Testis (tissue), 3 donors: ENCODE results near the gene BPIFB4. TPM values are rescaled to one million over a fixed set of nuclear protein-coding genes. Genes with fewer than 3 reads are reported as not detected.

Source experiments
- DNase-seq: peaks from one replicate; pipeline ENCODE4 v3.0.0-alpha.2; 2019
- H3K27ac ChIP-seq, 2 donors: fragments of 200-600 bp; sonication (generic); one replicate each; pipeline ENCODE4 v1.5.1; 2019
- H3K27me3 ChIP-seq: fragments of 200-600 bp; sonication (generic); one replicate; pipeline ENCODE4 v1.5.1; 2019
- H3K36me3 ChIP-seq: fragments of 200-600 bp; sonication (generic); one replicate; pipeline ENCODE4 v1.5.1; 2017; ENCODE audit warnings: low read depth; ENCODE audit errors: missing control alignments
- H3K4me1 ChIP-seq: fragments of 200-600 bp; sonication (generic); one replicate; pipeline ENCODE4 v1.5.1; 2019
- H3K4me3 ChIP-seq, 2 donors: fragments of 200-600 bp; sonication (generic); one replicate each; pipeline ENCODE4 v1.5.1; 2017 to 2019
- H3K9me3 ChIP-seq: fragments of 200-600 bp; sonication (generic); one replicate; pipeline ENCODE4 v1.5.1; 2017
- CTCF ChIP-seq, 3 experiments: fragments of 450-650 bp in 2 of 3; fragments of 200-600 bp in 1 of 3; sonication (generic) in 1 of 3; IDR thresholded peaks; one replicate each; pipeline ENCODE4 v1.5.1; 2016 to 2019; ENCODE audit warnings: antibody characterized with exemption in 3 of 3, mild to moderate bottlenecking in 2 of 3, moderate library complexity in 1 of 3
- POLR2A ChIP-seq: fragments of 450-650 bp; IDR thresholded peaks from one replicate; pipeline ENCODE4 v1.6.1; 2017; ENCODE audit warnings: antibody characterized with exemption, mild to moderate bottlenecking, moderate library complexity
- WGBS, 2 donors: methylation state at CpG; one replicate each; pipeline ENCODE4 v1.1.5; 2018; 5-methylcytosine and 5-hydroxymethylcytosine counted together
- intact Hi-C: fragments of 100-400 bp; cut with DNase I; formaldehyde crosslinking; loops from one replicate; pipeline ENCODE4 v1.15.1; 2023; ENCODE audit warnings: low total_unique reads
- polyA plus RNA-seq: library from polyadenylated mRNA; stranded (reverse); fragments of 350-450 nt; fragmentation: Illumina TruSeq; extraction: RNeasy Lipid Tissue Mini Kit (QIAGEN cat#74804); gene quantifications from one replicate; pipeline ENCODE4 v1.2.3, GENCODE V29; 2014; ENCODE audit warnings: low read depth, low replicate concordance; ENCODE audit not compliant: insufficient read depth
- total RNA-seq, 2 donors: library from RNA; depleted of rRNA; stranded (reverse); fragments of >200 nt; gene quantifications; one replicate each; pipeline ENCODE4 v1.2.3, GENCODE V29; 2016

Gene BPIFB4
- total and polyA plus RNA-seq, 3 donors from 2014 or later, result 1.1 to 1.7 (median 1.2) TPM

DNA sequence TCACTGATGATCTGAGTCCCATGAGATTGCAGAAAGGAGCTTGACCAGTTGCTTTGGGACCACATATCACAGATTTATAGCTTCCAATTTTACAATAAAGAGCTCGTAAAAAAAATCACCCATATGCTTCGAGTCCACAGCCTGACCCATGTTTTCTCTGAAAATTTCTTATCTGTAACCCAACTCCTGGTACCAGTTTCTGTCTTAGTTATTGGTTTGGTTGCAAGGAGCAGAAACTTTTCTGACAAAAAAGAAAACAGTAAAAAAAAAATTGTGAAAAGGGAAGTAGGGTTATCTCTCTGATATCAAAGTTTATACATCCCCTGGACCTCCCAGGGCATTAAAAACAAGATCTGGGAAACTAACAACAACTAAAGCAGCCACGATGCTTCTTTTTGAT lies 57.8 kb downstream of the BPIFB4 start:
- H3K4me1 ChIP-seq, result no peaks in the 10 kb centered on the region
- H3K9me3 ChIP-seq, result no peaks in the 10 kb centered on the region
- no peak overlapping the region for H3K4me3 ChIP-seq
- H3K27ac ChIP-seq, result no peak overlapping the region
- 84 to 95% methylated on average over 3 of the region's 3 CpGs for WGBS, 2 donors
- intact Hi-C loops, result no loop called here
- no peak for DNase-seq
- no peaks in the 10 kb centered on the region for H3K36me3 ChIP-seq
- H3K27me3 ChIP-seq, result no peaks in the 10 kb centered on the region
- TF ChIP-seq POLR2A, result no peak
- no peak for TF ChIP-seq CTCF (IDR thresholded peaks at IDR 0.05)

- Histone ChIP-seq H3K9me3 (no peaks in the 10 kb centered on the region), H3K27ac (no peak overlapping the region), H3K4me3 (no peak overlapping the region), H3K4me1 (no peaks in the 10 kb centered on the region), H3K27me3 (no peaks in the 10 kb centered on the region), H3K36me3 (no peaks in the 10 kb centered on the region)
- no peak for DNase-seq
- intact Hi-C loops, result no loop called here
- TF ChIP-seq CTCF (IDR thresholded peaks at IDR 0.05) (no peak), POLR2A (no peak)
These were observed 60.0 kb downstream of the BPIFB4 start for GRCh38 chr20:33139467-33139866.

DNA sequence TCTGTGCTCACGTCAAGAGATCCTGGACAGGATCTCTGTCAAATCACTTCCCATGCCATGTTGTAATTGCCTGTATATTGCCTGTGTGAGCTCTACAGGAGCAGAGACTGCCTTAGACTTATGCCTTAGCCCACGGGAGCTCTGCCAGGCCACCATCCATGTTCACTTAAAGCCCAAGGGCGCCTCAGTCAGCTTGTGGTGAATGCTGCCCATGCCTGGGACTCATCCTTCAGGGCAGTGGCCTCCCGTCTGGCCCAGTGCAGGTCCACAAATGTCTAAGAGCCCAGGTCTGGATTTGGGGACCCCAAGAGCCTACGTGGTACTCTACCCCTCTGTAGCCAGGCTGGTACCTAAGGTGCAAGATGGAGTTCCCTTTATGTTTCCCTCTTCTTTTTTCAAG lies 66.1 kb downstream of the BPIFB4 start:
- Histone ChIP-seq H3K27ac (no peak overlapping the region), H3K9me3 (no peaks in the 10 kb centered on the region), H3K4me3 (no peak overlapping the region), H3K27me3 (no peaks in the 10 kb centered on the region), H3K36me3 (no peaks in the 10 kb centered on the region), H3K4me1 (no peaks in the 10 kb centered on the region)
- TF ChIP-seq POLR2A (no peak), CTCF (IDR thresholded peaks at IDR 0.05) (no peak)
- no peak for DNase-seq
- intact Hi-C loops, result no loop called here
- WGBS, 2 donors, result 85 to 88% methylated on average over 4 to 5 of the region's 5 CpGs

DNA sequence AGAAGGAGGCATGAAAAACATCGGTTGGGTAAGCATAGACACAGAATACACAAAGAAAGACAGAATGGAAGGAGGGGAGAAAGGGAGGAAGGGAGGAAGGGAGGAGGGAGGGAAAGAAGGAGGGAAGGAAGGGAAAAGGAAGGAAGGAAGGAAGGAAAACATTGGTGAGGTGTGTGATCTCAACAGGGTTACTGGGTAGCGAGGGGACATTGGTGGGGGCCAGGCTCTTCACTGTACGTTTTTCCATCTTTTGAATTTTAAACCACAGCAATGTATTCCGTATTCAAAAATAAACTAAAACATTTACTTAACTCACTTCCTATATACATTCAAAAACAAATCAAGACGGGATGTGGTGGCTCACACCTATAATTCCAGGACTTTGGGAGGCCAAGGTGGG lies 67.9 kb downstream of the BPIFB4 start:
- H3K4me1 ChIP-seq, result no peaks in the 10 kb centered on the region
- H3K9me3 ChIP-seq, result no peaks in the 10 kb centered on the region
- H3K36me3 ChIP-seq, result no peaks in the 10 kb centered on the region
- H3K27me3 ChIP-seq, result no peaks in the 10 kb centered on the region
- intact Hi-C loops, result no loop called here
- no peak overlapping the region for H3K4me3 ChIP-seq
- no peak overlapping the region for H3K27ac ChIP-seq
- TF ChIP-seq CTCF (IDR thresholded peaks at IDR 0.05) (no peak), POLR2A (no peak)
- DNase-seq, result no peak
- 83% methylated on average over 5 of the region's 5 CpGs for WGBS, 2 donors

DNA sequence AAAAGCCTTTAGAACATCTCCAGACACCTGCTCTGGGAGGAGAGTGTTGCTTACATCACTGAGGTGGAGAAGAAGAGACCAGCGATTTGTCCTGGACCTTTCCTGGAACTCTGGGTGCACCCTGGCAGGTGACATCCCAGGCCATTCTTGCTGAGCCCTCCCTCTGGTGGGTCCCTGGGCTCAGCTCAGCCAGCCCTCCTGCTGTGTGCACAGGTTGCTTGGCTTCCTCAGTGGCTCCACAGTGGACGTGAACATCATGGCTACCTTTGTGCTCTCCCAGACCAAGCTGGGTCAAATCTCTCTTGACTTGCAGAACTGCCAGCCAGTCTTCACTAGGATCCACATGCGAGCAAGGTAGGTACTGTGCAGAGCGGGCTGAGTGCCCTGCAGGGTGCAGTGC lies 68.6 kb downstream of the BPIFB4 start:
- no peak for DNase-seq
- intact Hi-C loops, result no loop called here
- Histone ChIP-seq H3K27me3 (no peaks in the 10 kb centered on the region), H3K9me3 (no peaks in the 10 kb centered on the region), H3K4me3 (no peak overlapping the region), H3K4me1 (no peaks in the 10 kb centered on the region), H3K27ac (no peak overlapping the region), H3K36me3 (no peaks in the 10 kb centered on the region)
- TF ChIP-seq CTCF (IDR thresholded peaks at IDR 0.05) (no peak), POLR2A (no peak)
- 63 to 95% methylated on average over 1 to 4 of the region's 4 CpGs for WGBS, 2 donors
